Neural cell (in vitro differentiated cells): Measurements from ENCODE around the gene PCYT2. TPM values are rescaled to one million over a fixed set of nuclear protein-coding genes. Genes with fewer than 3 reads are reported as not detected.

ENCODE experiments used
- H2AFZ ChIP-seq: fragments of 200-600, 300-800 bp; sonication (generic), shearing (Covaris generic); 2 replicates; pipeline ENCODE4 v1.6.0; 2014; ENCODE audit warnings: low read depth, mild to moderate bottlenecking, antibody characterized with exemption, low read length, moderate library complexity
- H3F3A ChIP-seq: fragments of 200-600 bp; shearing (Covaris generic); 2 replicates; pipeline ENCODE4 v1.6.1; 2016; ENCODE audit warnings: mild to moderate bottlenecking, moderate library complexity, mixed read lengths, antibody characterized with exemption, low read length; ENCODE audit not compliant: insufficient read depth, poor library complexity, severe bottlenecking
- H3K27ac ChIP-seq: fragments of 200-600, 300-800 bp; sonication (generic), shearing (Covaris generic); 2 replicates; pipeline ENCODE4 v1.5.1; 2014; ENCODE audit warnings: mild to moderate bottlenecking, low read length, moderate library complexity
- H3K27me3 ChIP-seq: fragments of 300-800, 200-600 bp; sonication (generic), shearing (Covaris generic); 2 replicates; pipeline ENCODE4 v1.6.0; 2014; ENCODE audit warnings: mild to moderate bottlenecking, low read depth, low read length, moderate library complexity; ENCODE audit not compliant: insufficient read depth
- H3K36me3 ChIP-seq: fragments of 300-800, 200-600 bp; sonication (generic), shearing (Covaris generic); 2 replicates; pipeline ENCODE4 v1.5.1; 2014; ENCODE audit warnings: mild to moderate bottlenecking, antibody characterized with exemption, low read length, moderate library complexity; ENCODE audit not compliant: insufficient read depth
- H3K4me2 ChIP-seq: fragments of 300-800, 200-600 bp; sonication (generic), shearing (Covaris generic); 2 replicates; pipeline ENCODE4 v1.6.0; 2014; ENCODE audit warnings: mild to moderate bottlenecking, low read length
- H3K4me3 ChIP-seq: fragments of 300-800, 200-600 bp; sonication (generic), shearing (Covaris generic); 2 replicates; pipeline ENCODE4 v1.5.1; 2014; ENCODE audit warnings: mild to moderate bottlenecking, low read length, moderate library complexity
- H3K79me2 ChIP-seq: fragments of 200-600 bp; shearing (Covaris generic); replicated peaks from 2 replicates; pipeline ENCODE4 v1.6.0; 2014; ENCODE audit warnings: mild to moderate bottlenecking, low read length, moderate library complexity; ENCODE audit not compliant: insufficient read depth
- H3K9ac ChIP-seq: fragments of 300-800, 200-600 bp; sonication (generic), shearing (Covaris generic); 2 replicates; pipeline ENCODE4 v1.6.1; 2016; ENCODE audit warnings: mild to moderate bottlenecking, low read length, mixed read lengths
- H3K9me2 ChIP-seq: fragments of 200-600 bp; shearing (Covaris generic); 2 replicates; pipeline ENCODE4 v1.6.1; 2016; ENCODE audit warnings: mild to moderate bottlenecking, low read length, mixed read lengths; ENCODE audit not compliant: insufficient read depth
- H3K9me3 ChIP-seq: fragments of 200-600, 300-800 bp; sonication (generic), shearing (Covaris generic); 2 replicates; pipeline ENCODE4 v1.6.1; 2016; ENCODE audit warnings: mild to moderate bottlenecking, mixed run types, low read length, moderate library complexity, mixed read lengths
- H4K20me1 ChIP-seq: fragments of 200-600 bp; shearing (Covaris generic); 2 replicates; pipeline ENCODE4 v1.6.1; 2016; ENCODE audit warnings: mild to moderate bottlenecking, mixed run types; ENCODE audit not compliant: insufficient read depth
- EP300 ChIP-seq: fragments of 450-650 bp; conservative IDR thresholded peaks from 2 replicates; pipeline ENCODE4 v1.6.1; 2014; ENCODE audit warnings: antibody characterized with exemption, mild to moderate bottlenecking, moderate library complexity; ENCODE audit not compliant: poor library complexity, severe bottlenecking
- EZH2 ChIP-seq: fragments of 200-600, 300-800 bp; shearing (Covaris generic), sonication (generic); IDR thresholded peaks from 2 replicates; pipeline ENCODE4 v1.6.1; 2014; ENCODE audit warnings: antibody characterized with exemption, low read length, borderline replicate concordance, mild to moderate bottlenecking; ENCODE audit not compliant: insufficient read depth, poor library complexity, severe bottlenecking
- MXI1 ChIP-seq: fragments of 450-650 bp; conservative IDR thresholded peaks from 2 replicates; pipeline ENCODE4 v1.6.1; 2014; ENCODE audit warnings: antibody characterized with exemption, mild to moderate bottlenecking; ENCODE audit not compliant: poor library complexity, severe bottlenecking
- POLR2AphosphoS5 ChIP-seq: IDR thresholded peaks from 2 replicates; pipeline ENCODE4 v1.6.1; 2012
- RAD21 ChIP-seq: fragments of 450-650 bp; conservative IDR thresholded peaks from 2 replicates; pipeline ENCODE4 v1.6.1; 2014; ENCODE audit warnings: antibody characterized with exemption, mild to moderate bottlenecking, moderate library complexity
- SMC3 ChIP-seq: fragments of 450-650 bp; conservative IDR thresholded peaks from 2 replicates; pipeline ENCODE4 v1.6.1; 2014; ENCODE audit warnings: antibody characterized with exemption, mild to moderate bottlenecking, moderate library complexity; ENCODE audit not compliant: poor library complexity
- TAF1 ChIP-seq: IDR thresholded peaks from 2 replicates; pipeline ENCODE4 v1.6.1; 2012; ENCODE audit warnings: low read depth
- polyA plus RNA-seq: library from polyadenylated mRNA; depleted of rRNA; stranded (reverse); fragments of >200 nt; gene quantifications from 2 replicates; pipeline ENCODE4 v1.2.3, GENCODE V29; 2014
- TF ChIP-seq, protein P1 (sequence below): IDR thresholded peaks from 2 replicates; pipeline ENCODE4 v1.6.1; 2012; ENCODE audit warnings: borderline replicate concordance
- TF ChIP-seq, protein P2 (sequence below): fragments of 450-650 bp; IDR thresholded peaks from 2 replicates; pipeline ENCODE4 v1.5.1; 2014; ENCODE audit warnings: antibody characterized with exemption, mild to moderate bottlenecking, moderate library complexity; ENCODE audit not compliant: poor library complexity, severe bottlenecking

Gene PCYT2
- polyA plus RNA-seq, 1 donor from 2014 or later: 35.3 TPM

DNA sequence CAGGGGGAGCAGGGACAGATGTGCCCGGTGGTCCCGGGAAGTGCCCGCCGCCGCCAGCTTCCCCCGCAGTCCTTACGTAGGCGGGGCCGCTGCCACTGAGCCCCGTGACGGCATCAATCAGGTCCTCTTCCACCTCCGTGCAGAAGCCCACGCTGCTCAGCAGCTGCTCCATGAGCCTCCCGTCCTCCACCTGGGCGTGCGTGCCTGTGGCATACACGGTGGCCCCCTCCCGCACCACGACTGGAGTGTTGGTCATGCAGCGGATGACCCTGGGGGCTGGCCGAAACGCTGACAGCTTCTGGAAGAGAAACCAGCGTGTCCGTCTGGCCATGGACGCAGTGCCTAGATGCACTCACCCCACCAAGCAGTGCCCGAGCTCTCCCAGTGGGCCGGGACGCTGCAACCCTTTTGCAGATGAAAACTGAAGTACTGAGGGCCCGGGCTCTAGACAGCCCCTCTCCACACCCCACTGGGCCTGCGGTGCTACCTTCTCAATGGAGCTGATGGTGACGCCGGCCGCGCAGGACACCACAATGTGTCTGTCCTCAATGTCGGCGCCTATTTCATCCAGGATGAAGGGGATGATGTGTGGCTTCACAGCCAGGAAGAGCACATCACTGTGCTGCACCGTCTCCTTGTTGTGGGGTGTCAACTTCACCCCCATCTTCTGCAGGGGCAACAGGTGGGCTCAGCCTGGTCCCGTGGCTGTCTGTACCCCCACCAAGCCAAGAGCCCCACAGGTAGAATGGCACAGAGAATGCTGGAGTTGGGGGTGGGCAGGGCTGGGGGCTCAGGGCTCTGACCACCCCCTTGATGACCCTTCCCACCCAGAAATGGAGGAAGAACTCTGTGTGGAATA lies 23.9 kb upstream of the PCYT2 start:
- Histone ChIP-seq H2AFZ (no peak overlapping the region), H3F3A (no peaks in the 10 kb centered on the region), H3K36me3 (no peaks in the 10 kb centered on the region), H3K4me3 (no peak overlapping the region), H3K79me2 (no peaks in the 10 kb centered on the region), H3K9me3 (no peaks in the 10 kb centered on the region), H3K9ac (no peak overlapping the region), H3K27me3 (no peaks in the 10 kb centered on the region), H3K27ac (no peak overlapping the region), H4K20me1 (no peaks in the 10 kb centered on the region), H3K4me2 (no peak overlapping the region), H3K9me2 (no peaks in the 10 kb centered on the region)
- TF ChIP-seq EZH2 (no peak), EP300 (no peak), RAD21 (no peak), MXI1 (no peak), SMC3 (no peak), POLR2AphosphoS5 (no peak), TAF1 (no peak)
- TF ChIP-seq, protein P1, sequence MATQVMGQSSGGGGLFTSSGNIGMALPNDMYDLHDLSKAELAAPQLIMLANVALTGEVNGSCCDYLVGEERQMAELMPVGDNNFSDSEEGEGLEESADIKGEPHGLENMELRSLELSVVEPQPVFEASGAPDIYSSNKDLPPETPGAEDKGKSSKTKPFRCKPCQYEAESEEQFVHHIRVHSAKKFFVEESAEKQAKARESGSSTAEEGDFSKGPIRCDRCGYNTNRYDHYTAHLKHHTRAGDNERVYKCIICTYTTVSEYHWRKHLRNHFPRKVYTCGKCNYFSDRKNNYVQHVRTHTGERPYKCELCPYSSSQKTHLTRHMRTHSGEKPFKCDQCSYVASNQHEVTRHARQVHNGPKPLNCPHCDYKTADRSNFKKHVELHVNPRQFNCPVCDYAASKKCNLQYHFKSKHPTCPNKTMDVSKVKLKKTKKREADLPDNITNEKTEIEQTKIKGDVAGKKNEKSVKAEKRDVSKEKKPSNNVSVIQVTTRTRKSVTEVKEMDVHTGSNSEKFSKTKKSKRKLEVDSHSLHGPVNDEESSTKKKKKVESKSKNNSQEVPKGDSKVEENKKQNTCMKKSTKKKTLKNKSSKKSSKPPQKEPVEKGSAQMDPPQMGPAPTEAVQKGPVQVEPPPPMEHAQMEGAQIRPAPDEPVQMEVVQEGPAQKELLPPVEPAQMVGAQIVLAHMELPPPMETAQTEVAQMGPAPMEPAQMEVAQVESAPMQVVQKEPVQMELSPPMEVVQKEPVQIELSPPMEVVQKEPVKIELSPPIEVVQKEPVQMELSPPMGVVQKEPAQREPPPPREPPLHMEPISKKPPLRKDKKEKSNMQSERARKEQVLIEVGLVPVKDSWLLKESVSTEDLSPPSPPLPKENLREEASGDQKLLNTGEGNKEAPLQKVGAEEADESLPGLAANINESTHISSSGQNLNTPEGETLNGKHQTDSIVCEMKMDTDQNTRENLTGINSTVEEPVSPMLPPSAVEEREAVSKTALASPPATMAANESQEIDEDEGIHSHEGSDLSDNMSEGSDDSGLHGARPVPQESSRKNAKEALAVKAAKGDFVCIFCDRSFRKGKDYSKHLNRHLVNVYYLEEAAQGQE: no peak
- TF ChIP-seq, protein P2, sequence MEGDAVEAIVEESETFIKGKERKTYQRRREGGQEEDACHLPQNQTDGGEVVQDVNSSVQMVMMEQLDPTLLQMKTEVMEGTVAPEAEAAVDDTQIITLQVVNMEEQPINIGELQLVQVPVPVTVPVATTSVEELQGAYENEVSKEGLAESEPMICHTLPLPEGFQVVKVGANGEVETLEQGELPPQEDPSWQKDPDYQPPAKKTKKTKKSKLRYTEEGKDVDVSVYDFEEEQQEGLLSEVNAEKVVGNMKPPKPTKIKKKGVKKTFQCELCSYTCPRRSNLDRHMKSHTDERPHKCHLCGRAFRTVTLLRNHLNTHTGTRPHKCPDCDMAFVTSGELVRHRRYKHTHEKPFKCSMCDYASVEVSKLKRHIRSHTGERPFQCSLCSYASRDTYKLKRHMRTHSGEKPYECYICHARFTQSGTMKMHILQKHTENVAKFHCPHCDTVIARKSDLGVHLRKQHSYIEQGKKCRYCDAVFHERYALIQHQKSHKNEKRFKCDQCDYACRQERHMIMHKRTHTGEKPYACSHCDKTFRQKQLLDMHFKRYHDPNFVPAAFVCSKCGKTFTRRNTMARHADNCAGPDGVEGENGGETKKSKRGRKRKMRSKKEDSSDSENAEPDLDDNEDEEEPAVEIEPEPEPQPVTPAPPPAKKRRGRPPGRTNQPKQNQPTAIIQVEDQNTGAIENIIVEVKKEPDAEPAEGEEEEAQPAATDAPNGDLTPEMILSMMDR: no peak

DNA sequence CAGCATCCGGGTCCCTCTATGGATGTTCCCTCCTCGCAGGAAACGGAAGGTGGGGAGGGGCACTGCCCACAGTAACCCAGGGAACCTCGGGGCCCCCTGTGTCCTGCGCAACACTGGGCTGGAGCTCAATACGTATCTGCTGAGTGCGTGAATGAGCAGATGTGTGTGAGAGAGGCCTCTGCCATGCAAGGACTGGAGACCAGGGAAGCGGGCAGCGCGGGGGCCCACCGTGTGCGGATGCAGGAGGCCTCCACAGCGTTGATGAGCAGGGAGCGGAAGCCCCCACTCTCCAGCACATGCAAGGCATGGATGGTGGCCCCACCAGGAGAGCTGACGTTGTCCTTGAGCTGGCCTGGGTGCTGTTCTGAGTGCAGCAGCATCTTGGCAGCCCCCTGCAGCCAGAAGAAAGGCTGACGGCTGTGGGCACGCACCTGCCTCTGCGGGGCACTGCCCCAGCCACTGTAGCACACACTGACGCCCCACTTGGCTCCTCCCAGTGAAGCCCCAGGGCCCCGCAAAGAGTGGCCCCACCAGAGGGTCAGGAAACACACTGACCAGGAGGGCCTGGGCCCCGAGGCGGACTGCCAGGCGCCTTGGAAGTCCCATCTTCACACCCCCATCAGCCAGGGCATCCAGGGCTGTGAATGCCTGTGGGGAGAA lies 23.0 kb upstream of the PCYT2 start:
- Histone ChIP-seq H3K79me2 (no peaks in the 10 kb centered on the region), H3F3A (no peaks in the 10 kb centered on the region), H4K20me1 (no peaks in the 10 kb centered on the region), H3K27ac (no peak overlapping the region), H3K9me2 (no peaks in the 10 kb centered on the region), H3K4me2 (no peak overlapping the region), H2AFZ (no peak overlapping the region), H3K9me3 (no peaks in the 10 kb centered on the region), H3K4me3 (no peak overlapping the region), H3K9ac (no peak overlapping the region), H3K27me3 (no peaks in the 10 kb centered on the region), H3K36me3 (no peaks in the 10 kb centered on the region)
- TF ChIP-seq TAF1: no peak
